Ishikawa (cell line): ENCODE measurements around the gene CD83.

ENCODE experiments used
- CEBPB ChIP-seq: IDR thresholded peaks from 2 replicates; pipeline ENCODE4 v1.6.1; 2012
- CREB1 ChIP-seq: IDR thresholded peaks from 2 replicates; pipeline ENCODE4 v1.6.1; 2012; ENCODE audit warnings: low read depth
- EGR1 ChIP-seq: IDR thresholded peaks from 2 replicates; pipeline ENCODE4 v1.6.1; 2012
- EP300 ChIP-seq: IDR thresholded peaks from 2 replicates; pipeline ENCODE4 v1.6.1; 2012; ENCODE audit warnings: borderline replicate concordance
- MAX ChIP-seq: IDR thresholded peaks from 2 replicates; pipeline ENCODE4 v1.6.1; 2012
- NFIC ChIP-seq: IDR thresholded peaks from 2 replicates; pipeline ENCODE4 v1.6.1; 2012
- RAD21 ChIP-seq: IDR thresholded peaks from 2 replicates; pipeline ENCODE4 v1.6.1; 2012; ENCODE audit warnings: low read depth
- TAF1 ChIP-seq: IDR thresholded peaks from 2 replicates; pipeline ENCODE4 v1.6.1; 2012; ENCODE audit warnings: low read depth, mild to moderate bottlenecking
- TEAD4 ChIP-seq: IDR thresholded peaks from 2 replicates; pipeline ENCODE4 v1.6.1; 2012
- USF1 ChIP-seq: IDR thresholded peaks from 2 replicates; pipeline ENCODE4 v1.6.1; 2012
- YY1 ChIP-seq: IDR thresholded peaks from 2 replicates; pipeline ENCODE4 v1.6.1; 2012; ENCODE audit warnings: low read depth

- no peak for TF ChIP-seq RAD21
- no peak for TF ChIP-seq EGR1
- no peak for TF ChIP-seq MAX
- no peak for TF ChIP-seq NFIC
- TF ChIP-seq CREB1 = no peak
- TF ChIP-seq EP300 = no peak
- no peak for TF ChIP-seq TAF1
- no peak for TF ChIP-seq CEBPB
- no peak for TF ChIP-seq YY1
- no peak for TF ChIP-seq TEAD4
- no peak for TF ChIP-seq USF1
Observed at GRCh38 chr6:14113976-14114375, 3.6 kb upstream of the CD83 start.
